H1 (cell line): ENCODE results near the gene BDKRB1. TPM values are rescaled to one million over a fixed set of nuclear protein-coding genes. Genes with fewer than 3 reads are reported as not detected.

Experiments used
- CTCF ChIA-PET: fragments of 300-600 bp; sonication (Branson Sonifier 250); formaldehyde crosslinking; loops from one replicate; lab custom pipeline; 2021; ENCODE audit not compliant: partially characterized antibody; lab: Charles Lee
- POLR2A ChIA-PET: fragments of 300-600 bp; sonication (Branson Sonifier 250); formaldehyde crosslinking; loops from one replicate; lab custom pipeline; 2021; ENCODE audit warnings: inconsistent platforms; ENCODE audit not compliant: partially characterized antibody; lab: Charles Lee
- DNase-seq, 2 experiments: peaks; one replicate each; pipeline versions ENCODE4 v3.0.0 to v3.0.0-alpha.2; 2010 to 2022; ENCODE audit warnings: low spot score in 2 of 2, low read depth in 1 of 2, mixed read lengths in 1 of 2
- FAIRE-seq: peaks from 2 replicates; lab custom pipeline; 2011; peaks lifted over from hg19 to GRCh38; lab: Jason Lieb, UNC
- H2AFZ ChIP-seq: 2 replicates; pipeline ENCODE4 v1.8.1; 2012; ENCODE audit warnings: low read length, inconsistent platforms
- H2AK5ac ChIP-seq: 2 replicates; pipeline ENCODE4 v1.6.1; 2013; ENCODE audit warnings: low read depth, low read length
- H2BK120ac ChIP-seq: replicated peaks from 2 replicates; pipeline ENCODE3; 2013; ENCODE audit warnings: low read depth, low read length, inconsistent platforms
- H2BK12ac ChIP-seq: 2 replicates; pipeline ENCODE4 v1.6.1; 2013; ENCODE audit warnings: low read depth, low read length
- H2BK15ac ChIP-seq: 2 replicates; pipeline ENCODE4 v1.6.1; 2013; ENCODE audit warnings: low read length
- H2BK20ac ChIP-seq: 2 replicates; pipeline ENCODE4 v1.6.1; 2013; ENCODE audit warnings: low read length
- H2BK5ac ChIP-seq: 2 replicates; pipeline ENCODE4 v1.6.1; 2013; ENCODE audit warnings: low read depth, low read length
- H3K14ac ChIP-seq: 2 replicates; pipeline ENCODE4 v1.6.1; 2013; ENCODE audit warnings: inconsistent platforms; ENCODE audit not compliant: insufficient read length
- H3K18ac ChIP-seq: 2 replicates; pipeline ENCODE4 v1.6.1; 2013; ENCODE audit warnings: low read length; ENCODE audit errors: extremely low read depth
- H3K23ac ChIP-seq: 2 replicates; pipeline ENCODE4 v1.6.1; 2013; ENCODE audit warnings: inconsistent platforms; ENCODE audit not compliant: insufficient read length
- H3K23me2 ChIP-seq: 2 replicates; pipeline ENCODE4 v1.6.1; 2013; ENCODE audit warnings: low read depth, low read length
- H3K27ac ChIP-seq: 2 replicates; pipeline ENCODE4 v1.6.1; 2011; ENCODE audit warnings: low read depth, low read length, inconsistent platforms
- H3K27me3 ChIP-seq, 4 experiments: replicated peaks in 1 of 4; 1 replicate in 1 of 4; 2 replicates in 3 of 4; pipeline versions ENCODE4 v1.6.1 to v1.8.1; 2011 to 2013; ENCODE audit warnings: low read length in 3 of 4, mild to moderate bottlenecking in 3 of 4, inconsistent platforms in 2 of 4, mixed read lengths in 2 of 4, moderate library complexity in 1 of 4; ENCODE audit not compliant: control insufficient read depth in 3 of 4, insufficient read depth in 3 of 4; ENCODE audit errors: extremely low read depth in 1 of 4
- H3K36me3 ChIP-seq, 4 experiments: 2 replicates each; pipeline versions ENCODE4 v1.6.1 to v1.8.1; 2011 to 2013; ENCODE audit warnings: mild to moderate bottlenecking in 4 of 4, low read length in 3 of 4, moderate library complexity in 2 of 4, control low read depth in 1 of 4, inconsistent platforms in 1 of 4; ENCODE audit not compliant: insufficient read depth in 4 of 4, control insufficient read depth in 2 of 4
- H3K4ac ChIP-seq: replicated peaks from 2 replicates; pipeline ENCODE3; 2013; ENCODE audit warnings: low read length, low read depth, mixed read lengths, inconsistent platforms; ENCODE audit not compliant: insufficient read length
- H3K4me1 ChIP-seq, 4 experiments: replicated peaks in 1 of 4; 1 replicate in 1 of 4; 2 replicates in 3 of 4; pipeline versions ENCODE4 v1.6.1 to v1.8.1; 2011 to 2013; ENCODE audit warnings: low read length in 3 of 4, inconsistent platforms in 2 of 4, mixed read lengths in 1 of 4; ENCODE audit not compliant: insufficient read depth in 4 of 4, control insufficient read depth in 3 of 4
- H3K4me2 ChIP-seq, 2 experiments: 2 replicates each; pipeline versions ENCODE4 v1.6.1 to v1.8.1; 2011 to 2013; ENCODE audit warnings: low read depth in 2 of 2, low read length in 2 of 2, control low read depth in 1 of 2, inconsistent platforms in 1 of 2, mild to moderate bottlenecking in 1 of 2; ENCODE audit not compliant: insufficient read depth in 1 of 2
- H3K4me3 ChIP-seq, 4 experiments: fragments of 200-600, 300-600 bp in 1 of 4; sonication (generic), shearing (Covaris generic), sonication (Bioruptor Twin) in 1 of 4; 2 replicates each; pipeline versions ENCODE4 v1.5.1 to v1.8.1; 2011 to 2016; ENCODE audit warnings: low read length in 4 of 4, low read depth in 3 of 4, control low read depth in 2 of 4, inconsistent platforms in 2 of 4, mild to moderate bottlenecking in 2 of 4, mixed read lengths in 1 of 4, moderate library complexity in 1 of 4; ENCODE audit not compliant: insufficient read depth in 2 of 4; ENCODE audit errors: extremely low read depth in 1 of 4
- H3K56ac ChIP-seq: replicated peaks from 2 replicates; pipeline ENCODE3; 2013; ENCODE audit warnings: low read depth, mild to moderate bottlenecking, mixed read lengths, low read length, inconsistent platforms; ENCODE audit not compliant: insufficient read length
- H3K79me1 ChIP-seq: 2 replicates; pipeline ENCODE4 v1.6.1; 2013; ENCODE audit warnings: low read depth, low read length, control low read depth
- H3K79me2 ChIP-seq, 2 experiments: 2 replicates each; pipeline versions ENCODE4 v1.6.1 to v1.8.1; 2012 to 2013; ENCODE audit warnings: low read length in 2 of 2, mild to moderate bottlenecking in 2 of 2, inconsistent platforms in 1 of 2; ENCODE audit not compliant: insufficient read depth in 2 of 2, control insufficient read depth in 1 of 2
- H3K9ac ChIP-seq, 4 experiments: replicated peaks in 1 of 4; 1 replicate in 1 of 4; 2 replicates in 3 of 4; pipeline versions ENCODE4 v1.6.1 to v1.8.1; 2011 to 2013; ENCODE audit warnings: low read depth in 3 of 4, low read length in 3 of 4, control low read depth in 2 of 4, mild to moderate bottlenecking in 2 of 4, moderate library complexity in 2 of 4, inconsistent platforms in 1 of 4; ENCODE audit errors: extremely low read depth in 1 of 4
- H3K9me3 ChIP-seq, 2 experiments: 2 replicates each; pipeline versions ENCODE4 v1.6.1 to v1.8.1; 2012 to 2013; ENCODE audit warnings: mild to moderate bottlenecking in 2 of 2, moderate library complexity in 2 of 2, control low read depth in 1 of 2, inconsistent platforms in 1 of 2, low read depth in 1 of 2, low read length in 1 of 2, mixed read lengths in 1 of 2; ENCODE audit not compliant: insufficient read depth in 2 of 2
- H4K20me1 ChIP-seq, 2 experiments: replicated peaks in 1 of 2; 2 replicates each; pipeline versions ENCODE3 to v1.8.1; 2011 to 2013; ENCODE audit warnings: inconsistent platforms in 2 of 2, low read length in 2 of 2, mild to moderate bottlenecking in 1 of 2; ENCODE audit not compliant: insufficient read depth in 2 of 2, control insufficient read depth in 1 of 2
- H4K5ac ChIP-seq: 2 replicates; pipeline ENCODE4 v1.6.1; 2013; ENCODE audit warnings: low read length, low read depth, mixed read lengths, inconsistent platforms; ENCODE audit not compliant: insufficient read length
- H4K8ac ChIP-seq: 2 replicates; pipeline ENCODE4 v1.8.0; 2013; ENCODE audit warnings: mild to moderate bottlenecking, moderate library complexity, low read length, inconsistent platforms; ENCODE audit not compliant: insufficient read depth; ENCODE audit errors: extremely low read depth
- H4K91ac ChIP-seq: replicated peaks from 2 replicates; pipeline ENCODE3; 2013; ENCODE audit warnings: low read length, mixed read lengths, inconsistent platforms; ENCODE audit not compliant: insufficient read length
- BRCA1 ChIP-seq: IDR thresholded peaks from 2 replicates; pipeline ENCODE4 v1.6.1; 2012; ENCODE audit warnings: low read depth, low read length, improper control_type of control experiment
- CHD2 ChIP-seq: IDR thresholded peaks from 2 replicates; pipeline ENCODE4 v1.6.1; 2012; ENCODE audit warnings: low read length, improper control_type of control experiment
- GTF2F1 ChIP-seq: IDR thresholded peaks from 2 replicates; pipeline ENCODE4 v1.6.1; 2012; ENCODE audit warnings: low read depth, low read length, improper control_type of control experiment, borderline replicate concordance
- KDM1A ChIP-seq: fragments of 200-600, 300-600 bp; sonication (generic); IDR thresholded peaks from 2 replicates; pipeline ENCODE4 v1.7.1; 2016; ENCODE audit warnings: mild to moderate bottlenecking, low read length, borderline replicate concordance
- POLR2A ChIP-seq, 2 experiments: IDR thresholded peaks; 1 replicate in 1 of 2; 2 replicates in 1 of 2; pipeline ENCODE4 v1.6.1; 2011; ENCODE audit warnings: low read depth in 2 of 2, low read length in 2 of 2, mild to moderate bottlenecking in 2 of 2; ENCODE audit errors: control extremely low read depth in 1 of 2
- POU5F1 ChIP-seq: IDR thresholded peaks from 2 replicates; pipeline ENCODE4 v1.6.1; 2011; ENCODE audit warnings: low read depth, mild to moderate bottlenecking, low read length, moderate library complexity
- RAD21 ChIP-seq, 2 experiments: IDR thresholded peaks in 1 of 2; conservative IDR thresholded peaks in 1 of 2; 2 replicates each; pipeline ENCODE4 v1.6.1; 2011; ENCODE audit warnings: low read depth in 2 of 2, low read length in 2 of 2, improper control_type of control experiment in 1 of 2, inconsistent platforms in 1 of 2, mild to moderate bottlenecking in 1 of 2, moderate library complexity in 1 of 2
- SP2 ChIP-seq: IDR thresholded peaks from 2 replicates; pipeline ENCODE4 v1.6.1; 2012; ENCODE audit warnings: mild to moderate bottlenecking, low read length, inconsistent platforms
- WGBS, 2 experiments: shearing (Covaris generic) in 1 of 2; methylation state at CpG; one replicate each; pipeline versions ENCODE4 v1.1.6 to v1.1.7; 2013 to 2015; ENCODE audit warnings: low lambda C conversion rate in 2 of 2, mixed read lengths in 2 of 2, inconsistent platforms in 1 of 2, low coverage in 1 of 2, missing lambda C conversion rate in 1 of 2; ENCODE audit not compliant: insufficient replicate concordance in 2 of 2, insufficient coverage in 1 of 2, insufficient read length in 1 of 2; ENCODE audit errors: extremely low coverage in 1 of 2, missing lambda C conversion rate in 1 of 2; 5-methylcytosine and 5-hydroxymethylcytosine counted together
- polyA plus RNA-seq, 7 experiments: library from polyadenylated mRNA; depleted of rRNA in 3 of 7; stranded (reverse) in 5 of 7; unstranded in 2 of 7; fragments of >200 nt in 5 of 7; fragments of 200-250 nt in 2 of 7; gene quantifications; 1 replicate in 5 of 7; 2 replicates in 1 of 7; 4 replicates in 1 of 7; pipeline versions ENCODE4 v1.2.1 to v1.2.3, GENCODE V29; 2011 to 2013; ENCODE audit warnings: missing spikeins in 2 of 7, mixed read lengths in 2 of 7
- total RNA-seq: library from RNA; stranded (reverse); fragmentation: NEBNext Ultra II Directional; extraction: Animal tissue kit (Norgen Biotek cat#: 25700); gene quantifications from 2 replicates; pipeline ENCODE4 v1.2.1, GENCODE V29; 2021
- TF ChIP-seq, protein P1 (sequence below): IDR thresholded peaks from 2 replicates; pipeline ENCODE4 v1.6.1; 2012; ENCODE audit warnings: inconsistent platforms

The BDKRB1 gene
- total and polyA plus RNA-seq, 2 of the 8 experiments (the other 6 are each of a cell fraction or from before 2014, with no cell fraction given) = 0.27 TPM; not detected in 1

DNA sequence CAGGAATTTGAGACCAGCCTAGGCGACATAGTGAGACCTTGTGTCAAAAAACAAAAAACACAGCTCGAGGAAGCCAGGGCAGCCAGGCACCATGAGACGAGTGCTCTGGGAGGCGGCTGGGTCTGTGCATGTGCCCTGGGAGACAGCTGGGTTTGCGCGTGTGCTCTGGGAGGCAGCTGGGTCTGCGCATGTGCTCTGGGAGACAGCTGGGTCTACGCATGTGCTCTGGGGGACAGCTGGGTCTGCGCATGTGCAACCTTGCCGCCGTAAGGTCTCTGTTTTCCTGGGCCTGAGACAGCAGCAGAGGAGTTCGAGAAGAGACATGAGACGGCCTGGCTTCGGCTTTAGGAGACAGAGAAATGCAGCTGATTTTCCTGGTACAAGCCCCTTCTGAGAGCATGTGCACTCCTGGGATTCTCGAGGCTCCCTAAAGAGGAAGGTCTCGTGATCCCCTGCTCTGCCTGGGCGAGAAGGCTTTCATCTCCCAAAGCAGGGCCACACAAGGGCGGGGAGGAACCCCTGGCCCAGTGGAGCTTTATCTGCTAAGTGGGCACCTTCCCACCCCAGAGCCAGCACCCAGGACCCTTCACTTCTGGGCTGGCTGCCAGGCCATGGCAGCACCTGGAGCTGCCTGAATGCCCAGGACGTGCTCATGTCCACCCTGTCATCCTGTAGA lies 3.5 kb upstream of the BDKRB1 start:
- DNase-seq = no peak
- Histone ChIP-seq H3K27ac (no peak overlapping the region), H4K91ac (no peak overlapping the region), H2BK20ac (peak overlapping the region; percentile 26; the same call in 1 of the 2 replicates), H2BK15ac (no peak overlapping the region), H3K27me3 (no peaks in the 10 kb centered on the region), H3K79me2 (no peaks in the 10 kb centered on the region), H4K5ac (no peak overlapping the region), H3K23ac (no peak overlapping the region), H4K8ac (no peak overlapping the region; the same call in 1 of the 2 replicates), H3K23me2 (no peaks in the 10 kb centered on the region), H2BK120ac (no peak overlapping the region), H2AFZ (no peak overlapping the region), H2BK5ac (no peak overlapping the region), H3K4me1 (peaks cover 0 to 4% (median 2%) of the 10 kb centered on the region in 4 experiments; a peak in 3 of 7 replicates), H3K4me3 (no peak overlapping the region), H3K14ac (no peak overlapping the region), H4K20me1 (no peaks in the 10 kb centered on the region), H3K4me2 (no peak overlapping the region), H3K9ac (no peak overlapping the region), H3K36me3 (no peaks in the 10 kb centered on the region), H3K56ac (no peak overlapping the region), H3K9me3 (no peaks in the 10 kb centered on the region), H3K18ac (no peak overlapping the region), H2BK12ac (no peak overlapping the region), H3K4ac (no peak overlapping the region), H3K79me1 (no peaks in the 10 kb centered on the region), H2AK5ac (no peak overlapping the region)
- TF ChIP-seq GTF2F1 (no peak), KDM1A (no peak), SP2 (no peak), CHD2 (no peak), BRCA1 (no peak), POU5F1 (no peak), POLR2A (IDR thresholded peaks at IDR 0.05; ENCODE audit: control extremely low read depth in 1 of 2, low read depth in 2 of 2, low read length in 2 of 2) (no peak), RAD21 (IDR thresholded peaks at IDR 0.05 in 1 of 2, conservative IDR thresholded peaks at IDR 0.05 in 1 of 2; ENCODE audit: low read depth in 2 of 2, low read length in 2 of 2) (no peak)
- TF ChIP-seq, protein P1, sequence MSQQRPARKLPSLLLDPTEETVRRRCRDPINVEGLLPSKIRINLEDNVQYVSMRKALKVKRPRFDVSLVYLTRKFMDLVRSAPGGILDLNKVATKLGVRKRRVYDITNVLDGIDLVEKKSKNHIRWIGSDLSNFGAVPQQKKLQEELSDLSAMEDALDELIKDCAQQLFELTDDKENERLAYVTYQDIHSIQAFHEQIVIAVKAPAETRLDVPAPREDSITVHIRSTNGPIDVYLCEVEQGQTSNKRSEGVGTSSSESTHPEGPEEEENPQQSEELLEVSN = 0 out of 2 replicates have a peak, but pooled peaks have one; percentile 24
- no peak for FAIRE-seq
- WGBS, 2 experiments = 85% methylated on average over 19 of the region's 19 CpGs; no CpG with 5 or more reads in 1 of the 2 experiments
- ChIA-PET CTCF (interaction anchor here (0.6 to 6.0 kb wide), 9 partner anchors 10 to 189 kb away, joined by 3 to 23 read pairs (median 4); no protein-coding TSS in a partner anchor), POLR2A (no interaction called here)
